Measurements from ENCODE around the gene STXBP1. TPM values are rescaled to one million over a fixed set of nuclear protein-coding genes. Genes with fewer than 3 reads are reported as not detected.

The STXBP1 gene
- total and polyA plus RNA-seq, 2 donors (not counting 3 experiments of a cell fraction or from before 2014, with no cell fraction given): 18.8 to 51.3 TPM

- Histone ChIP-seq H4K20me1 (replicated peaks; ENCODE audit: control insufficient read depth, extremely low read depth, insufficient read depth, low read length) (no peaks in the 10 kb centered on the region), H3K9ac (replicated peaks; ENCODE audit: extremely low read depth, insufficient read depth, low read length) (no peak overlapping the region), H3K4me3 (replicated peaks in 1 of 3; ENCODE audit: insufficient read depth in 1 of 3, low read depth in 1 of 3, low read length in 3 of 3) (no peak overlapping the region), H3K9me3 (replicated peaks; ENCODE audit: control insufficient read depth, insufficient read depth, low read length) (no peaks in the 10 kb centered on the region), H3K79me2 (ENCODE audit: control insufficient read depth, insufficient read depth, low read length) (no peaks in the 10 kb centered on the region), H3K9me1 (replicated peaks; ENCODE audit: control insufficient read depth, extremely low read depth, insufficient read depth, low read length) (no peaks in the 10 kb centered on the region), H2AFZ (ENCODE audit: low read depth, low read length) (no peak overlapping the region), H3K27ac (ENCODE audit: insufficient read depth, low read depth, low read length) (no peak overlapping the region), H3K27me3 (ENCODE audit: control insufficient read depth in 2 of 2, insufficient read depth in 2 of 2, low read length in 2 of 2) (no peaks in the 10 kb centered on the region), H3K4me1 (ENCODE audit: control insufficient read depth, extremely low read depth, insufficient read depth, low read length) (no peaks in the 10 kb centered on the region), H3K36me3 (ENCODE audit: control insufficient read depth in 2 of 2, extremely low read depth in 1 of 2, insufficient read depth in 2 of 2, low read length in 2 of 2) (no peaks in the 10 kb centered on the region), H3K4me2 (ENCODE audit: insufficient read depth, low read length) (no peak overlapping the region)
- intact Hi-C loops (cut with micrococcal nuclease) (no loop called here), dilution Hi-C loops (cut with MboI; ENCODE audit: extremely low pct_ligation_motif_present, low sequenced_read_pairs) (no loop called here)
- BruUV-seq (replicated peaks): no TSS peak
- CTCF ChIA-PET: interaction anchor here (1.2 to 2.7 kb wide), 2 partner anchors 10 to 11 kb away, joined by 3 to 12 read pairs; partner anchors contain the start of gene TOR2A
- FAIRE-seq: no peak
- POLR2A ChIA-PET: no interaction called here
- no peak for DNase-seq (ENCODE audit: low read depth, low spot score)
- TF ChIP-seq MAX (IDR thresholded peaks at IDR 0.05; ENCODE audit: insufficient read depth, insufficient read length): no peak
These were observed 111.4 kb downstream of the STXBP1 start for GRCh38 chr9:127723444-127723843.

- no peaks in the 10 kb centered on the region for H3K4me1 ChIP-seq (ENCODE audit: control insufficient read depth, extremely low read depth, insufficient read depth, low read length)
- dilution Hi-C loops (cut with MboI; ENCODE audit: extremely low pct_ligation_motif_present, low sequenced_read_pairs) (no loop called here), intact Hi-C loops (cut with micrococcal nuclease) (no loop called here)
- H3K4me3 ChIP-seq (replicated peaks in 1 of 3; ENCODE audit: insufficient read depth in 1 of 3, low read depth in 1 of 3, low read length in 3 of 3): no peak overlapping the region
- no peaks in the 10 kb centered on the region for H3K27me3 ChIP-seq (ENCODE audit: control insufficient read depth in 2 of 2, insufficient read depth in 2 of 2, low read length in 2 of 2)
- no peak overlapping the region for H3K4me2 ChIP-seq (ENCODE audit: insufficient read depth, low read length)
- H3K79me2 ChIP-seq (ENCODE audit: control insufficient read depth, insufficient read depth, low read length): no peaks in the 10 kb centered on the region
- H3K9me1 ChIP-seq (replicated peaks; ENCODE audit: control insufficient read depth, extremely low read depth, insufficient read depth, low read length): no peaks in the 10 kb centered on the region
- H3K9ac ChIP-seq (replicated peaks; ENCODE audit: extremely low read depth, insufficient read depth, low read length): no peak overlapping the region
- no TSS peak for BruUV-seq (replicated peaks)
- H2AFZ ChIP-seq (ENCODE audit: low read depth, low read length): no peak overlapping the region
- H3K27ac ChIP-seq (ENCODE audit: insufficient read depth, low read depth, low read length): no peak overlapping the region
- FAIRE-seq: no peak
- H3K36me3 ChIP-seq (ENCODE audit: control insufficient read depth in 2 of 2, extremely low read depth in 1 of 2, insufficient read depth in 2 of 2, low read length in 2 of 2): no peaks in the 10 kb centered on the region
- H4K20me1 ChIP-seq (replicated peaks; ENCODE audit: control insufficient read depth, extremely low read depth, insufficient read depth, low read length): no peaks in the 10 kb centered on the region
- H3K9me3 ChIP-seq (replicated peaks; ENCODE audit: control insufficient read depth, insufficient read depth, low read length): no peaks in the 10 kb centered on the region
- TF ChIP-seq CTCF (IDR thresholded peaks at IDR 0.05; ENCODE audit: extremely low read depth in 1 of 2, insufficient read depth in 1 of 2, low read depth in 1 of 2, low read length in 2 of 2) (no peak), MAX (IDR thresholded peaks at IDR 0.05; ENCODE audit: insufficient read depth, insufficient read length) (no peak), EZH2 (IDR thresholded peaks at IDR 0.05; ENCODE audit: borderline replicate concordance, low read depth, low read length, severe bottlenecking) (no peak), FOS (IDR thresholded peaks at IDR 0.05; ENCODE audit: borderline replicate concordance, insufficient read depth, low read length) (no peak), JUN (IDR thresholded peaks at IDR 0.05; ENCODE audit: borderline replicate concordance, insufficient read depth, insufficient read length, low read depth) (no peak), POLR2AphosphoS5 (IDR thresholded peaks at IDR 0.05; ENCODE audit: insufficient read depth, low read depth, low read length) (no peak), MYC (IDR thresholded peaks at IDR 0.05; ENCODE audit: low read depth, low read length) (no peak), POLR2A (IDR thresholded peaks at IDR 0.05; ENCODE audit: low read depth, low read length) (no peak), GATA2 (IDR thresholded peaks at IDR 0.05; ENCODE audit: insufficient read depth, insufficient read length, low read depth, low read length) (no peak)
- POLR2A ChIA-PET: no interaction called here
- CTCF ChIA-PET: interaction anchor here (1.2 to 2.7 kb wide), 2 partner anchors 11 kb away, joined by 3 to 12 read pairs; partner anchors contain the start of gene TOR2A
- DNase-seq (ENCODE audit: low read depth, low spot score): no peak
These were observed 111.9 kb downstream of the STXBP1 start for GRCh38 chr9:127724012-127724411.

All from endothelial cell of umbilical vein (primary cell).